AG08396 (cell line): ENCODE results near the gene TRIM38.
A peak's percentile ranks its signal among the peaks of the same experiment; 100 is the strongest.
"Not testable (repeated sequence)": the region's sequence is repeated elsewhere in the genome, so short reads cannot be mapped to it uniquely, and the experiment has no call there.

Experiments used
- DNase-seq: peaks from one replicate; pipeline ENCODE4 v3.0.0; 2012; ENCODE audit warnings: low spot score, mixed read lengths

Gene TRIM38

GRCh38 chr6:25971187-25971821 lies 8.7 kb downstream of the TRIM38 start:
- DNase-seq = peak; percentile 69

- no peak for DNase-seq
Observed at GRCh38 chr6:25972128-25972527, 9.5 kb downstream of the TRIM38 start.

GRCh38 chr6:25972902-25973301 lies 10.3 kb downstream of the TRIM38 start:
- DNase-seq = no peak

GRCh38 chr6:25973923-25974555 lies 11.4 kb downstream of the TRIM38 start:
- DNase-seq = no peak

GRCh38 chr6:25975923-25976560 lies 13.4 kb downstream of the TRIM38 start:
- no peak for DNase-seq

- no peak for DNase-seq
Observed at GRCh38 chr6:25980935-25981334, 18.3 kb downstream of the TRIM38 start.

GRCh38 chr6:25981568-25982263 lies 19.1 kb downstream of the TRIM38 start:
- DNase-seq = no peak

GRCh38 chr6:25984265-25984664 lies 21.7 kb downstream of the TRIM38 start:
- no peak for DNase-seq

- DNase-seq = no peak
Observed at GRCh38 chr6:25987845-25988244, 25.2 kb downstream of the TRIM38 start.

- no peak for DNase-seq
Observed at GRCh38 chr6:25990172-25990873, 27.7 kb downstream of the TRIM38 start.

- DNase-seq = peak; percentile 52
Observed at GRCh38 chr6:25991785-25992412, 29.3 kb downstream of the TRIM38 start.

- DNase-seq = peak; percentile 95
Observed at GRCh38 chr6:25992413-25993340, 30.1 kb downstream of the TRIM38 start.

GRCh38 chr6:25993341-25993684 lies 30.7 kb downstream of the TRIM38 start:
- DNase-seq = not testable (repeated sequence)

GRCh38 chr6:25995507-25995906 lies 32.9 kb downstream of the TRIM38 start:
- DNase-seq = no peak

- DNase-seq = no peak
Observed at GRCh38 chr6:25997921-25998320, 35.3 kb downstream of the TRIM38 start.

- DNase-seq = no peak
Observed at GRCh38 chr6:25998379-25998778, 35.8 kb downstream of the TRIM38 start.

- not testable (repeated sequence) for DNase-seq
Observed at GRCh38 chr6:25999225-25999624, 36.6 kb downstream of the TRIM38 start.

- no peak for DNase-seq
Observed at GRCh38 chr6:26000366-26001144, 38.0 kb downstream of the TRIM38 start.

- DNase-seq = peak; percentile 66
Observed at GRCh38 chr6:26003102-26003694, 40.6 kb downstream of the TRIM38 start.
